Stomach (tissue), 9 donors: ENCODE results near the gene IL17REL. TPM values are rescaled to one million over a fixed set of nuclear protein-coding genes. Genes with fewer than 3 reads are reported as not detected.

Source experiments
- DNase-seq, 2 donors: peaks; one replicate each; pipeline versions ENCODE4 v3.0.0 to v3.0.0-alpha.2; 2013 to 2019
- H3K27ac ChIP-seq, 5 donors: fragments of 200-600 bp in 4 of 5; sonication (generic) in 4 of 5; one replicate each; pipeline ENCODE4 v1.5.1; 2013 to 2019; ENCODE audit warnings: mild to moderate bottlenecking in 1 of 5, moderate library complexity in 1 of 5
- H3K27me3 ChIP-seq, 3 donors: fragments of 200-600 bp; sonication (generic); one replicate each; pipeline ENCODE4 v1.5.1; 2017 to 2019; ENCODE audit warnings: mixed run types in 1 of 3
- H3K36me3 ChIP-seq, 4 donors: fragments of 200-600 bp; sonication (generic); 1 replicate in 3 of 4; 2 replicates in 1 of 4; pipeline ENCODE4 v1.5.1; 2016 to 2019
- H3K4me1 ChIP-seq, 4 donors: fragments of 200-600 bp; sonication (generic); one replicate each; pipeline ENCODE4 v1.5.1; 2016 to 2019
- H3K4me3 ChIP-seq, 4 donors: fragments of 200-600 bp; sonication (generic) in 3 of 4; one replicate each; pipeline ENCODE4 v1.5.1; 2016 to 2019; ENCODE audit warnings: mild to moderate bottlenecking in 1 of 4
- H3K9me3 ChIP-seq, 4 donors: fragments of 200-600 bp; sonication (generic); one replicate each; pipeline ENCODE4 v1.5.1; 2016 to 2019
- CTCF ChIP-seq, 7 experiments: fragments of 450-650 bp in 4 of 7; fragments of 200-600 bp in 3 of 7; sonication (generic) in 3 of 7; IDR thresholded peaks; one replicate each; pipeline ENCODE4 v1.5.1; 2016 to 2019; ENCODE audit warnings: antibody characterized with exemption in 7 of 7, control low read depth in 2 of 7, mild to moderate bottlenecking in 1 of 7
- EP300 ChIP-seq: sonication (generic); formaldehyde crosslinking; IDR thresholded peaks from one replicate; pipeline ENCODE4 v1.6.1; 2017; ENCODE audit warnings: antibody characterized with exemption
- POLR2A ChIP-seq, 4 donors: fragments of 450-650 bp; IDR thresholded peaks; one replicate each; pipeline ENCODE4 v1.6.1; 2016; ENCODE audit warnings: antibody characterized with exemption in 4 of 4, control low read depth in 2 of 4, mild to moderate bottlenecking in 1 of 4, moderate library complexity in 1 of 4
- POLR2AphosphoS5 ChIP-seq, 3 donors: sonication (generic); formaldehyde crosslinking; IDR thresholded peaks; one replicate each; pipeline ENCODE4 v1.6.1; 2016; ENCODE audit warnings: antibody characterized with exemption in 3 of 3
- WGBS, 5 donors: extraction: QIAGEN DNeasy Blood & Tissue Kit in 3 of 5; methylation state at CpG; one replicate each; pipeline versions ENCODE4 v1.1.5 to v1.1.7; 2013 to 2018; 5-methylcytosine and 5-hydroxymethylcytosine counted together
- intact Hi-C: fragments of 100-400 bp; cut with DNase I; formaldehyde crosslinking; loops from one replicate; pipeline ENCODE4 v1.15.1; 2023; ENCODE audit warnings: low total_unique reads
- polyA plus RNA-seq, 3 donors: library from polyadenylated mRNA; stranded (reverse); fragments of 200-250 nt; gene quantifications; one replicate each; pipeline ENCODE4 v1.2.3, GENCODE V29; 2013
- total RNA-seq, 5 donors: library from RNA; depleted of rRNA; stranded (reverse); fragments of >200 nt; gene quantifications; one replicate each; pipeline versions ENCODE4 v1.1.0 to v1.2.3, GENCODE V29; 2014 to 2016
- donor health status: healthy with polysubstance abuse.
- donor health status: Bipolar disorder and iron deficiency.
- donor health status: healthy.

Gene IL17REL
- total and polyA plus RNA-seq, 8 donors: 0.03 to 1.2 (median 0.89) TPM; not detected in 4

GRCh38 chr22:50059881-50060262 lies 47.3 kb upstream of the IL17REL start:
- 75 to 82% (median 79%) methylated on average over 7 of the region's 7 CpGs for whole genome bisulfite sequencing, 5 donors
- no peak for DNase-seq
- Histone ChIP-seq H3K27ac (no peak overlapping the region), H3K36me3 (no peaks in the 10 kb centered on the region), H3K27me3 (peaks cover 8 to 84% (median 31%) of the 10 kb centered on the region in 3 donors), H3K9me3 (no peaks in the 10 kb centered on the region), H3K4me3 (no peak overlapping the region), H3K4me1 (peaks cover 7 to 21% (median 17%) of the 10 kb centered on the region in 4 donors)
- TF ChIP-seq CTCF (IDR thresholded peaks at IDR 0.05): no peak
- no peak for TF ChIP-seq EP300
- no peak for TF ChIP-seq POLR2A (IDR thresholded peaks at IDR 0.05)
- no peak for TF ChIP-seq POLR2AphosphoS5 (IDR thresholded peaks at IDR 0.05)
- intact Hi-C loops: no loop called here

GRCh38 chr22:50058906-50059880 lies 46.6 kb upstream of the IL17REL start:
- H3K9me3 ChIP-seq: peaks cover 0 to 2% (median under 1%) of the 10 kb centered on the region in 4 donors
- no peaks in the 10 kb centered on the region for H3K36me3 ChIP-seq
- peaks cover 7 to 21% (median 17%) of the 10 kb centered on the region in 4 donors for H3K4me1 ChIP-seq
- peaks cover 8 to 85% (median 31%) of the 10 kb centered on the region in 3 donors for H3K27me3 ChIP-seq
- H3K27ac ChIP-seq: no peak overlapping the region
- intact Hi-C loops: no loop called here
- TF ChIP-seq POLR2A (IDR thresholded peaks at IDR 0.05): no peak
- no peak for TF ChIP-seq CTCF (IDR thresholded peaks at IDR 0.05)
- TF ChIP-seq EP300: no peak
- DNase-seq: peak in 1 of 2 donors; percentile 73
- WGBS, 5 donors: 14 to 20% (median 19%) methylated on average over 26 to 31 of the region's 31 CpGs
- H3K4me3 ChIP-seq: peak overlapping the region in 2 of 4 donors; percentile 25 to 38

- peak within 1 kb of the TSS in 2 of 4 donors; percentile 25 to 38 for H3K4me3 ChIP-seq
- no peak within 1 kb of the TSS for H3K27ac ChIP-seq
- TF ChIP-seq POLR2AphosphoS5 (IDR thresholded peaks at IDR 0.05): no peak
- TF ChIP-seq EP300: no peak
- no peak for TF ChIP-seq POLR2A (IDR thresholded peaks at IDR 0.05)
- no peak for TF ChIP-seq CTCF (IDR thresholded peaks at IDR 0.05)
- intact Hi-C loops: no loop called here
- H3K4me1 ChIP-seq: peaks cover 7 to 21% (median 17%) of the 10 kb centered on the region in 4 donors
- no peaks in the 10 kb centered on the region for H3K36me3 ChIP-seq
- peaks cover 8 to 80% (median 31%) of the 10 kb centered on the region in 3 donors for H3K27me3 ChIP-seq
- H3K9me3 ChIP-seq: peaks cover 0 to 12% (median 9%) of the 10 kb centered on the region in 4 donors
- peak in 1 of 2 donors; percentile 39 for DNase-seq
- 8 to 57% (median 15%) methylated on average over 17 to 101 of the region's 102 CpGs for WGBS, 5 donors
These were observed 45.7 kb upstream of the IL17REL start, which contains the start of gene TTLL8 for GRCh38 chr22:50058061-50058905. TTLL8 (minus strand) TSS chr22:50058298.
